IMR-90 (cell line): ENCODE results near the gene ZNF292. TPM values are rescaled to one million over a fixed set of nuclear protein-coding genes. Genes with fewer than 3 reads are reported as not detected.

ENCODE experiments used
- ATAC-seq: fragments of 200-7000 bp; cut with Tn5 transposase; 2 replicates; pipeline ENCODE4 v1.9.1; 2020; ENCODE audit warnings: low read depth, mild to moderate bottlenecking, moderate library complexity
- BruUV-seq: library from RNA; stranded (reverse); fragments of 400-500 nt; replicated peaks from 2 replicates; lab custom pipeline; 2021; lab: Mats Ljungman, UMichigan
- CTCF ChIA-PET: fragments of 300-600 bp; formaldehyde crosslinking; extraction: SDS; loops from one replicate; lab custom pipeline; 2021; ENCODE audit warnings: antibody characterized with exemption; lab: Yijun Ruan, JAX
- POLR2A ChIA-PET: fragments of 300-600 bp; sonication (Branson Sonifier 250); formaldehyde crosslinking; loops from one replicate; lab custom pipeline; 2022; ENCODE audit warnings: antibody characterized with exemption; ENCODE audit not compliant: unreplicated experiment; lab: Charles Lee
- DNase-seq: peaks from one replicate; pipeline ENCODE4 v3.0.0; 2013
- H2AFZ ChIP-seq: replicated peaks from 2 replicates; pipeline ENCODE3; 2013; ENCODE audit warnings: low read length, mild to moderate bottlenecking; ENCODE audit not compliant: poor library complexity
- H2AK5ac ChIP-seq: 2 replicates; pipeline ENCODE4 v1.6.1; 2013; ENCODE audit warnings: low read depth, low read length, inconsistent platforms
- H2AK9ac ChIP-seq: replicated peaks from 2 replicates; pipeline ENCODE3; 2013; ENCODE audit warnings: mild to moderate bottlenecking, low read depth, low read length, moderate library complexity; ENCODE audit not compliant: poor library complexity
- H2BK120ac ChIP-seq: 2 replicates; pipeline ENCODE4 v1.6.1; 2013; ENCODE audit warnings: low read depth, low read length, inconsistent platforms
- H2BK15ac ChIP-seq: 3 replicates; pipeline ENCODE4 v1.6.1; 2013; ENCODE audit warnings: low read depth, low read length, inconsistent platforms
- H2BK20ac ChIP-seq: 2 replicates; pipeline ENCODE4 v1.6.1; 2013; ENCODE audit warnings: low read depth, mild to moderate bottlenecking, inconsistent platforms, low read length, moderate library complexity
- H2BK5ac ChIP-seq: 2 replicates; pipeline ENCODE4 v1.6.1; 2013; ENCODE audit warnings: mild to moderate bottlenecking, low read depth, low read length, inconsistent platforms; ENCODE audit not compliant: poor library complexity, severe bottlenecking
- H3K14ac ChIP-seq: replicated peaks from 2 replicates; pipeline ENCODE4 v1.6.1; 2013; ENCODE audit warnings: low read depth, low read length, inconsistent platforms
- H3K18ac ChIP-seq: 2 replicates; pipeline ENCODE4 v1.6.1; 2013; ENCODE audit warnings: low read depth, low read length, control low read depth
- H3K23ac ChIP-seq: 2 replicates; pipeline ENCODE4 v1.6.1; 2013; ENCODE audit warnings: low read depth, low read length, inconsistent platforms
- H3K27ac ChIP-seq: 2 replicates; pipeline ENCODE4 v1.5.1; 2013; ENCODE audit warnings: mild to moderate bottlenecking, control low read depth, low read length; ENCODE audit not compliant: insufficient read depth
- H3K27me3 ChIP-seq: 2 replicates; pipeline ENCODE4 v1.6.1; 2013; ENCODE audit warnings: low read length; ENCODE audit not compliant: control insufficient read depth, insufficient read depth
- H3K36me3 ChIP-seq: 2 replicates; pipeline ENCODE4 v1.6.1; 2013; ENCODE audit warnings: low read length, mixed read lengths; ENCODE audit not compliant: control insufficient read depth, insufficient read depth
- H3K4ac ChIP-seq: 2 replicates; pipeline ENCODE4 v1.6.1; 2013; ENCODE audit warnings: low read depth, low read length, inconsistent platforms
- H3K4me1 ChIP-seq: 2 replicates; pipeline ENCODE4 v1.6.1; 2013; ENCODE audit warnings: low read length, mixed read lengths; ENCODE audit not compliant: control insufficient read depth, insufficient read depth
- H3K4me2 ChIP-seq: 2 replicates; pipeline ENCODE4 v1.6.1; 2013; ENCODE audit warnings: low read depth, mild to moderate bottlenecking, control low read depth, low read length, moderate library complexity
- H3K4me3 ChIP-seq: 2 replicates; pipeline ENCODE4 v1.5.1; 2013; ENCODE audit warnings: low read depth, mild to moderate bottlenecking, control low read depth, low read length, moderate library complexity; ENCODE audit not compliant: insufficient read depth
- H3K56ac ChIP-seq: 2 replicates; pipeline ENCODE4 v1.6.1; 2013; ENCODE audit warnings: low read length, inconsistent platforms; ENCODE audit not compliant: insufficient read depth; ENCODE audit errors: extremely low read depth
- H3K79me1 ChIP-seq, 2 experiments: 2 replicates each; pipeline ENCODE4 v1.6.1; 2013; ENCODE audit warnings: low read length in 2 of 2, inconsistent platforms in 1 of 2, low read depth in 1 of 2
- H3K9ac ChIP-seq: 2 replicates; pipeline ENCODE4 v1.6.1; 2013; ENCODE audit warnings: low read depth, low read length, control low read depth
- H3K9me1 ChIP-seq: 2 replicates; pipeline ENCODE4 v1.6.1; 2013; ENCODE audit warnings: low read length, inconsistent platforms; ENCODE audit not compliant: insufficient read depth
- H3K9me3 ChIP-seq: 2 replicates; pipeline ENCODE4 v1.6.1; 2013; ENCODE audit warnings: low read length; ENCODE audit not compliant: control insufficient read depth, insufficient read depth
- H4K20me1 ChIP-seq: 2 replicates; pipeline ENCODE4 v1.6.1; 2013; ENCODE audit warnings: low read length, inconsistent platforms; ENCODE audit not compliant: insufficient read depth
- H4K5ac ChIP-seq: 2 replicates; pipeline ENCODE4 v1.6.1; 2013; ENCODE audit warnings: mild to moderate bottlenecking, low read depth, low read length, control low read depth
- H4K8ac ChIP-seq, 2 experiments: 2 replicates each; pipeline ENCODE4 v1.6.1; 2013; ENCODE audit warnings: low read depth in 2 of 2, low read length in 2 of 2, control low read depth in 1 of 2, inconsistent platforms in 1 of 2
- H4K91ac ChIP-seq: 2 replicates; pipeline ENCODE4 v1.6.1; 2013; ENCODE audit warnings: low read depth, low read length, inconsistent platforms; ENCODE audit not compliant: insufficient read depth
- BHLHE40 ChIP-seq: fragments of 150-350 bp; IDR thresholded peaks from 2 replicates; pipeline ENCODE4 v1.6.1; 2016; ENCODE audit warnings: mild to moderate bottlenecking, low read depth, low read length
- MAZ ChIP-seq: IDR thresholded peaks from 2 replicates; pipeline ENCODE4 v1.6.1; 2012; ENCODE audit warnings: low read depth, mild to moderate bottlenecking, low read length, improper control_type of control experiment, moderate library complexity, borderline replicate concordance
- NFE2L2 ChIP-seq: fragments of 150-350 bp; IDR thresholded peaks from 2 replicates; pipeline ENCODE4 v1.6.1; 2016; ENCODE audit warnings: low read depth, mild to moderate bottlenecking, low read length
- POLR2A ChIP-seq: IDR thresholded peaks from 2 replicates; pipeline ENCODE4 v1.6.1; 2012; ENCODE audit warnings: mild to moderate bottlenecking, low read depth, low read length
- RCOR1 ChIP-seq: IDR thresholded peaks from 2 replicates; pipeline ENCODE4 v1.6.1; 2012; ENCODE audit warnings: mild to moderate bottlenecking, low read length, improper control_type of control experiment; ENCODE audit not compliant: insufficient replicate concordance
- RFX5 ChIP-seq: IDR thresholded peaks from 2 replicates; pipeline ENCODE4 v1.8.0; 2012; ENCODE audit warnings: low read depth, mild to moderate bottlenecking, low read length, moderate library complexity
- WGBS, 2 experiments: methylation state at CpG; one replicate each; pipeline versions ENCODE4 v1.1.5 to v1.1.7; 2013; ENCODE audit warnings: missing lambda C conversion rate in 2 of 2; ENCODE audit not compliant: insufficient read length in 1 of 2; ENCODE audit errors: extremely low coverage in 2 of 2; 5-methylcytosine and 5-hydroxymethylcytosine counted together
- dilution Hi-C: fragments of 300-500 bp; cut with HindIII; formaldehyde crosslinking; loops from one replicate; pipeline ENCODE4 v1.14.3; 2018; ENCODE audit warnings: low sequenced_read_pairs; ENCODE audit not compliant: unreplicated experiment
- in situ Hi-C: fragments of 300-500 bp; cut with MboI; formaldehyde crosslinking; loops from 3 replicates; pipeline ENCODE4 v1.14.3; 2019; ENCODE audit warnings: low sequenced_read_pairs, inconsistent platforms, mixed read lengths
- intact Hi-C: fragments of 100-400 bp; cut with micrococcal nuclease; formaldehyde crosslinking; loops from 2 replicates; pipeline ENCODE4 v1.10.0; 2022
- polyA plus RNA-seq, 3 experiments: library from polyadenylated mRNA; depleted of rRNA; stranded (reverse); fragments of >200 nt; gene quantifications; 2 replicates each; pipeline ENCODE4 v1.2.3, GENCODE V29; 2012; ENCODE audit warnings: low replicate concordance in 1 of 3
- total RNA-seq: library from RNA; depleted of rRNA; stranded (reverse); fragments of >200 nt; gene quantifications from 2 replicates; pipeline ENCODE4 v1.2.3, GENCODE V29; 2012
- TF ChIP-seq, protein P1 (sequence below): conservative IDR thresholded peaks from 2 replicates; pipeline ENCODE4 v1.5.1; 2012; ENCODE audit warnings: mild to moderate bottlenecking, low read depth, low read length, improper control_type of control experiment

Gene ZNF292
- total and polyA plus RNA-seq, 2 of the 4 experiments (the other 2 are of a cell fraction): 5.5 to 28.3 TPM

DNA sequence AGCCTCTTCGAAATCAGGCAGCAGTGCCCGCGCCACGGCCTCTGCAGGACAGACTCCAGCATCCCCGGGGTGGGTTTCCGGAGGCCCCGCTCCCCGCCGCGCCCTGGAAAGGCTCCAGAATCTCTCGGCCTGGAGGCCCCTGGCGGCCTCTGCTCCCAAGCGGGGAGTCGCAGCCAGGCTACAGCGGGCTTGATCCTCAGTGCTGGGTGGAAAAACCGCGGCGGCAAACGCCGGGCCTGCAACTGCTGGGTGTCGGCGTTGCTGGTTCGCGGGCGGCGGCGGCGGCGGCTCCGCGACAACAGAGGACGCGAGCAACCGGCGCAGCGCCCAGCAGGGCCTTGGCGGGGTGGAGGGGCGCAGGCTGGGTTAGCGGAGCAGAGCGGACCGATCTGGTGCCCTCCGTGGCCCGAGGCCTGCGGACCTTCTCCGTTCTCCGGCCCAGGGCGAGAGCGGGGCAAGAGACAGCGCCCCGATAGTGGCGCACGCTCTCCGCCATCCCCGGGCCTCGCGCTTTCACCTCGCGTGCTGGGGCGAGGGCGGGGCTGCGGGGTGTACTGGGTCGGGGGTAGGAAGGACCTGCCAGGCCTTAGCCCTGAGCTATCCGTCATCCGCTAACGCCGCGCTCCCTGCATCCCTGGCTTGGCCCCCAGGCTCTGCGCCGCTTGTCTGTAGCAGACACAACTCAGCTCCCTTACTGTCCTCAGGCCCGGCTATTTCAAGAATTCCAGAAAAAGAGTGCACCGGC lies 3.4 kb upstream of the ZNF292 start:
- H2AFZ ChIP-seq: peak overlapping the region; percentile 94
- peak overlapping the region; percentile 99 for H3K4me2 ChIP-seq
- H4K91ac ChIP-seq: peak overlapping the region; percentile 83
- ChIA-PET CTCF (no interaction called here), POLR2A (no interaction called here)
- H3K79me1 ChIP-seq: peaks cover 0 to 29% of the 10 kb centered on the region in 2 experiments; a peak in 2 of 4 replicates
- no peaks in the 10 kb centered on the region for H3K36me3 ChIP-seq
- peak overlapping the region; percentile 95 to 99 for H4K8ac ChIP-seq
- H2AK9ac ChIP-seq: peak overlapping the region; percentile 49
- H3K9ac ChIP-seq: peak overlapping the region; percentile 96
- H2BK120ac ChIP-seq: peak overlapping the region; percentile 76
- peak overlapping the region; percentile 13; the same call in 1 of the 2 replicates for H2BK20ac ChIP-seq
- H3K56ac ChIP-seq: peak overlapping the region; percentile 58
- peak overlapping the region; percentile 44 for H3K4me3 ChIP-seq
- H4K20me1 ChIP-seq: peaks cover 13% of the 10 kb centered on the region
- H2AK5ac ChIP-seq: no peak overlapping the region
- dilution Hi-C loops: no loop called here
- intact Hi-C loops: loop anchor here (10.0 kb wide), 1 partner anchor 323 kb away; the partner anchor contains the start of gene SLC35A1
- peak overlapping the region; percentile 89 for H3K14ac ChIP-seq
- H3K4ac ChIP-seq: peak overlapping the region; percentile 89
- BruUV-seq: no TSS peak
- peaks cover 13% of the 10 kb centered on the region for H3K4me1 ChIP-seq
- H4K5ac ChIP-seq: peak overlapping the region; percentile 97
- no peaks in the 10 kb centered on the region for H3K9me3 ChIP-seq
- ATAC-seq (peak; percentile 19), DNase-seq (peak; percentile 31)
- H3K18ac ChIP-seq: peak overlapping the region; percentile 63
- peak overlapping the region; percentile 60; the same call in 2 of the 3 replicates for H2BK15ac ChIP-seq
- H3K23ac ChIP-seq: peak overlapping the region; percentile 90
- peaks cover 3% of the 10 kb centered on the region; the same call in 1 of the 2 replicates for H3K9me1 ChIP-seq
- TF ChIP-seq POLR2A: no peak
- peak; percentile 50; the same call in 1 of the 2 replicates for TF ChIP-seq BHLHE40
- no peak for TF ChIP-seq RFX5
- TF ChIP-seq RCOR1: no peak
- TF ChIP-seq, protein P1, sequence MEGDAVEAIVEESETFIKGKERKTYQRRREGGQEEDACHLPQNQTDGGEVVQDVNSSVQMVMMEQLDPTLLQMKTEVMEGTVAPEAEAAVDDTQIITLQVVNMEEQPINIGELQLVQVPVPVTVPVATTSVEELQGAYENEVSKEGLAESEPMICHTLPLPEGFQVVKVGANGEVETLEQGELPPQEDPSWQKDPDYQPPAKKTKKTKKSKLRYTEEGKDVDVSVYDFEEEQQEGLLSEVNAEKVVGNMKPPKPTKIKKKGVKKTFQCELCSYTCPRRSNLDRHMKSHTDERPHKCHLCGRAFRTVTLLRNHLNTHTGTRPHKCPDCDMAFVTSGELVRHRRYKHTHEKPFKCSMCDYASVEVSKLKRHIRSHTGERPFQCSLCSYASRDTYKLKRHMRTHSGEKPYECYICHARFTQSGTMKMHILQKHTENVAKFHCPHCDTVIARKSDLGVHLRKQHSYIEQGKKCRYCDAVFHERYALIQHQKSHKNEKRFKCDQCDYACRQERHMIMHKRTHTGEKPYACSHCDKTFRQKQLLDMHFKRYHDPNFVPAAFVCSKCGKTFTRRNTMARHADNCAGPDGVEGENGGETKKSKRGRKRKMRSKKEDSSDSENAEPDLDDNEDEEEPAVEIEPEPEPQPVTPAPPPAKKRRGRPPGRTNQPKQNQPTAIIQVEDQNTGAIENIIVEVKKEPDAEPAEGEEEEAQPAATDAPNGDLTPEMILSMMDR: no peak
- TF ChIP-seq NFE2L2: no peak
- no peak for TF ChIP-seq MAZ
- H3K27ac ChIP-seq: peak overlapping the region; percentile 96
- no peaks in the 10 kb centered on the region for H3K27me3 ChIP-seq
- H2BK5ac ChIP-seq: peak overlapping the region; percentile 86
- WGBS, 2 experiments: 2% methylated on average over 29 of the region's 71 CpGs; no CpG with 5 or more reads in 1 of the 2 experiments
- in situ Hi-C loops: no loop called here
